ENCODE measurements around the gene DDX60.

The DDX60 gene

DNA sequence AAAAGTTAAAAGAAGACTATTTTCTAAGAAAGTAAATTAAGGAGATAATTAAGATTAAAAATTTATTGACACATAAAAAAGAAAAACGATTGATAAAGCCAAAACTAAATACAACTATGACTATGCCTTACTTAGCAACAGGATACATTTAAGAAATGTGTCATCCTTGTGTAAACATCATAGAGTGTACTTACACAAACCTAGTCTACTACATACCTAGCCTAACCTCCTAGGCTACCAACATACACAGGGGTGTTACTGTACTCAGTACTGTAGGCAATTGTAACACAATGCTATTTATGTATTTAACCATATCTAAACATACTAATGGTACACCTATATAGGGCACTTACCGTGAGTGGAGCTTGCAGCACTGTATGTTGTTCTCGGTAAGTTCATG lies 117.9 kb downstream of the DDX60 start:
- DNase-seq = no peak

DNA sequence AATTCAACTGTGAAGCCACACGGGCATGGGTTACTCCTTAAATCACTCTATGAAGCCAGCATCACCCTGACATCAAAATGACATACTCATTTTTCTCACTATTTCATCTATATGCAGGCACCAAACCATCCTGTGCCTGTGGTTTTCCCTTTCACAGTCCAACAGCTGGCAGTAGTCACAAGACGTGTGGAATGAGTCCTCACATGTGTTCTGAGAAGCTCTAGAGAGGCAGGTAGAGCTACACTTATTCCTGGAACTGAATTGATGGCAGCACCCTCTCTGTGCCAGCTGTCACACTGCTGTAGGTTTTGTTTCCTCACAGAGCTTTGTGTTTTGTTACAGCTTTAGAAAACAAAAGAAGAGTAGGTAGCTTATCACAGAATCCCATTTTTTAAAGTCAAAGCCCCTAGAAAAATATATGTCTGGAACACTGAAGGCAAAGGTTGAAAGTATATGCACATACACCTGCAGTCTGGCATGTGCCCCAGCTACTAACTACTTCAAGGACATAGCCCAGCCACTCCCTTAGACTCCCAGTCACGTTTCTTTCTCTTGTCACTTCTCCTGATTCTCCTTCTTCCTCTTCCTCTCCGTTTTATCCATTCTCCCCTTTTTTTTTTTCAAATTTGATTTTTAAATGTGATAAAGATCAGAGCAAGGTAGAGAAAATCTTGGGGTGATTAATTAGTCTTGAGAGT lies 119.1 kb downstream of the DDX60 start:
- no peak for DNase-seq

DNA sequence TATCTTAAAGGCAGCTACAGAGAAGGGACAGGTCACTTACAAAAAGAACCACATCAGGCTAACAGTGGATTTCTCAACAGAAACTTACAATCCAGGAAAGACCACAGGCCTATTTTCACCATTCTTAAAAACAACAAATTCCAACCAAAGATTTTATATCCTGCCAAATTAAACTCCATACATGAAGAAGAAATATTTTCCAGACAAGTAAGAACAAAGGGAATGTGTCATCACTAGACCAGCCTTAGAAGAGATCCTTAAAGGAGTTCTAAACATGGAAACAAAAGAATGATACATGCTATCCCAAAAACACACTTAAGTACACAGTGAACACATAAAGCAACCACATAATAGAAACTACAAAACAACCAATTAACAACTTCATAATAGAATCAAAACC lies 120.6 kb downstream of the DDX60 start:
- no peak for DNase-seq

DNA sequence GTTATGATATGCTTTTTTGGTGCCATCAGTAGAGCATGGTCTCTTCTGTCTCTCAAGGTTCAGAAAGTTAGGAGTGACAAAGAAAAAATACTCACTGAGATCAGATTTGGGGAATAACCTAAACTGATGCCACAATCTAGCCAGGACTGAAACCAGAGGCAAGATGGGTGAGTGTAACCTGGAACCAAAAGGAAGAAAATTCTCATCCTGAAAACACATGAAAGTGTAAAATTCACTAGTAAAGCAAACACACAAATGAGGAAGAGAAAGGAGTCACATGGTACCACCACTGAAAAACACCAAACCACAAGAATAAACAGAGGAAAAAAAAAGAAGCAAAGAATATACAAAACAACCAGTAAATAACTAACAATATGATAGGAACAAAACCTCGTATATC lies 129.8 kb downstream of the DDX60 start:
- DNase-seq = no peak

DNA sequence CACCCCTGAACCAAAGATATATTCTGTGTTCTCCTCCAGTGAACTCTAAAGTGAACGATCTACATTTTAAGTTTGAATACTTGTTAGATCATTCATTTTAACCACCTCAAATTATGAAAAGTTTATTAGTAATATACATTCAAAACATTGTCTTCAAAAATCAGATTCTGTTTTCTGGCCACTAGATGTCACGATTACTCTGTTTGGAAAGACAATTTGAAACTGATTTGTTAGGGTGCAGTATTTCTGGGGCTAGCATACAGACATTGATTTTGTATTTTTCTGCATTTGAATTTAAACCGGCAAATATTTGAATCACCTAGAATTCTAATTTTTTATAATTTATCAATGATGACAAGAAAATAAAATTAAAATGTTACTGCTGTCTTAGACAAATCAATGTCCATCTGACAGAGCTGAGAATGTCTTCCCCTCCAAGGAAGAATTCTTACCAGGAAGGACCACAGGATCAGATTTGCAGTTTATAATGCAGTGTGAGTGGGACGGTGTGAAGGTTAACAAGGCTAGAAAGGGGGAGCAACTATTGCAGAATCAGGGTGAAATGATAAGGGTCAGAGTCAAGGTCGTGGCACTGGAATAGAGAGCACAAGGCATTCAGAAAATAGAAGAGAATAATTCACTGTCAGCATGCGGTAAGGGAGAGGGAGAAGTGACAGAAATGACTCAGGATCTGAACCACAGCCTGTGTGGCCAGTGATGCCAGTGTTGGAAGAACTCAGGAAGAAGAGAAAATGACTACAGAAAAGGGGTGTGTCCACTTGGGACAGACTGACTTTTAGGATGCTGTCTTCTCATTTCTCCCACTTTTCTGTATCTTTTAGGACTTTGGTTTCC lies 134.6 kb downstream of the DDX60 start:
- no peak for DNase-seq

DNA sequence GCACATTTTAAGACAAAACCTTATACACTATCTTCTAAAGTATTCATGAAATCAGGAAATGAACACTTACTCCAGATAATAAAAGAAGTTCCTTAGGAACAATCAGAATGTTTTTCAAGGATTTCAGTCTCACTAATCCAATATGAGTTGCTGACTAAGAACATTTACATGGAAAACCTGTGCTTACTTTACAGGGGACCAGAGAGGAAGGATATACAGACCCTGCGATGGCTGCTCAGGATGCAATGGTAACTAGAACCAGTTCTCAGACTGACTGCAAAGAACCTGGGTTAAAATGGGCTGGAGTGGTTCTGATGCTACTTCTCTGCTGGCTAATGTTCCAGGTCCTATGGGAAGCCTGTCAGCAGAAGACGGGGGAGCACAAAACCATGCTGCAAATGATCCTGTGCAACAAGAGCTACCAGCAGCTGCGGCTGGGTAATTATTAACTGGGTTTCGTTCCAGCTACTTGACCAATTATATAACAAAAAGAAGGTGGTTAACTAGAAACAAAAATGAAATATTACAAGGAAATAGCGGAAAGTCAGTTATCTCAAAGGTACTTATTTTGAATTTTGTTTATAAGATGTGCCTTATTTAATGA lies 140.9 kb downstream of the DDX60 start:
- no peak for DNase-seq

DNA sequence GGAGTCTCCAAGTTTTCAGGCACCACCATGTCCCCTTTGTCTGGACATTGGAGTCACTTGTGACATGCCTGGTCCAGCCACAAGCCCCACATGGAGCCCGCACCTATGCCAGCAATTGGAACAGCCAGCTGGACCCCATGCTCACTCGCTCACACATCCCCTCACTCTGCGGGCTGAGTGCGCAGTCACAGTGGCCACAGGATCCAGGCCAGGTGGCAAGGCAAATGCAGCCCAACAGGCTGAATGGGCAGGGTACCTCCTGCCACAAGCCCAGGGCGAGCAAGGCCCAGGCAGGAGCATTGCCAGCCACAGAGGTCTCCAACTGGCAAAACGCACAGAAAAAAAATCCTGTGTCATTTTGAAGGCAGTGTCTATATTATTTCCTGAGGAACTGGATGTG lies 144.2 kb downstream of the DDX60 start:
- DNase-seq = no peak

DNA sequence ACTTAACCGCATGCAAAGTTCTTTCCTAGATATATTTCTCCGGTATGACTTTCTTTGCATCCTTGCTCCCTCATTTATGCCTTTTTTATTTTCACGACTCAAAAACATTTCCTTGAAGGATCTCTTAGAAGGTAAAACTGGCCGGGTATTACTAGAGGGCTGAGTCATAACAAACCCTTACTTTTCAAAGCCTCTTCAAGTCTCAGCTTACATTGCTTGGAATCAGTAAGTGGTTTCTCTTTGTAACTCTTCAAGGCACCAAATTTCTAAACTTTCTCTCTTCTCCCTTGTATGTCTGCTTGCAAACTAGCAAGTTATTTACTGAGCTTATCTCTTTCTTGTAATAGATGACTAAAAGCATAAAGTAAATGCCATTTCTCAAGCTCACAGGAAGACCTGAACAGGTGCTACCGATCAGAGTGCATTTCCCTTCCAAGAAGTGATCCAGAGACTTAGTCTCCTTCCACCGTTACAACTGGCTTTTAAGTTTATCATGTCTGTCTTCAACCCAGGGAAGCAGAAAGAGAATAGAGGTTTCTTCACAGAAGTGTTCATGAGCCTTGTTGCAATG lies 150.8 kb downstream of the DDX60 start:
- DNase-seq = no peak

Data from activated naive CD4-positive, alpha-beta T cell treated with anti-CD3 and anti-CD28 coated beads, Interleukin-2, amount 50 U/mL, for 16 hours (primary cell).